ENCODE results near the gene ELL.
"Not testable (repeated sequence)": the region's sequence is repeated elsewhere in the genome, so short reads cannot be mapped to it uniquely, and the experiment has no call there.

ELL gene

DNA sequence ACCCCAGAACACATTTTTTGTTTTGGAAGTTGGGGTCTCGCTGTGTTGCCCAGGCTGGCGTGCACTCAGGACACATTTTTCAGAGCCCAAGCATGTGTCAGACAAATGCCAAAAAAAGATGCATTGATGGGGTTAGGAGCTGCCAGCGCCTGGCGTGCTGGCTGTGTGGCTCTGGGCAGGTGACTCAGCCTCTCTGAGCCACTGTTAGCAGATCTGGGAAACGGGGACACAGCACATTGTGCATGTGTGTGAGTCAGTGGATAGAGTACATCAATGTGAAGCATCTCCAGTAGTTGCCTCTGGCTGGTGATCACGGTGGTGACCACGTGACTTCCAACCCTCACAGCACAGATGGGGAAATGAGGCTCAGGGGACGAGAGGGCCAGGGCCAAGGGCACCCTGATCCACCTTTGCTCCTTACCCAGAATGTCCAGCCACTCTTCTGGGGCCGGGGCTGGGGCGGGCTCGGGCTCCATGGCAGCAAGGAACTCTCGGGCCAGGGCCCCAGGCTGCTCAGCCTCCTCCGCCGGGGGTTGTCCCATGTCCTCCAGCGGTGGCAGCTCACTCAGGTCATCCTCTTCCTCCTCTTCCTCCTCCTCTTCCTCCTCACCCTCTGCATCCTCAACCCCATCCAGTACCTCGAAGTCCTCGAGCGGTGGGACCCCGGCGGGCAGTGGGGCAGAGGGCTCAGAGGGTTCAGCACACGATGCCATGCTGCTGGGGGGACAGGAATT lies 19.6 kb upstream of the ELL start:
- no peaks in the 10 kb centered on the region for H3K27me3 ChIP-seq (ENCODE audit: insufficient read depth, poor library complexity, severe bottlenecking)
- TF ChIP-seq POLR2AphosphoS5 (IDR thresholded peaks at IDR 0.05; ENCODE audit: low read depth) (no peak), GABPA (IDR thresholded peaks at IDR 0.05; ENCODE audit: low read depth) (no peak), SPI1 (IDR thresholded peaks at IDR 0.05; ENCODE audit: borderline replicate concordance, low read depth) (no peak)
- TF ChIP-seq, protein P1, sequence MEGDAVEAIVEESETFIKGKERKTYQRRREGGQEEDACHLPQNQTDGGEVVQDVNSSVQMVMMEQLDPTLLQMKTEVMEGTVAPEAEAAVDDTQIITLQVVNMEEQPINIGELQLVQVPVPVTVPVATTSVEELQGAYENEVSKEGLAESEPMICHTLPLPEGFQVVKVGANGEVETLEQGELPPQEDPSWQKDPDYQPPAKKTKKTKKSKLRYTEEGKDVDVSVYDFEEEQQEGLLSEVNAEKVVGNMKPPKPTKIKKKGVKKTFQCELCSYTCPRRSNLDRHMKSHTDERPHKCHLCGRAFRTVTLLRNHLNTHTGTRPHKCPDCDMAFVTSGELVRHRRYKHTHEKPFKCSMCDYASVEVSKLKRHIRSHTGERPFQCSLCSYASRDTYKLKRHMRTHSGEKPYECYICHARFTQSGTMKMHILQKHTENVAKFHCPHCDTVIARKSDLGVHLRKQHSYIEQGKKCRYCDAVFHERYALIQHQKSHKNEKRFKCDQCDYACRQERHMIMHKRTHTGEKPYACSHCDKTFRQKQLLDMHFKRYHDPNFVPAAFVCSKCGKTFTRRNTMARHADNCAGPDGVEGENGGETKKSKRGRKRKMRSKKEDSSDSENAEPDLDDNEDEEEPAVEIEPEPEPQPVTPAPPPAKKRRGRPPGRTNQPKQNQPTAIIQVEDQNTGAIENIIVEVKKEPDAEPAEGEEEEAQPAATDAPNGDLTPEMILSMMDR (IDR thresholded peaks at IDR 0.05; ENCODE audit: insufficient read depth, low read length) = no peak
- TF ChIP-seq, protein P2, sequence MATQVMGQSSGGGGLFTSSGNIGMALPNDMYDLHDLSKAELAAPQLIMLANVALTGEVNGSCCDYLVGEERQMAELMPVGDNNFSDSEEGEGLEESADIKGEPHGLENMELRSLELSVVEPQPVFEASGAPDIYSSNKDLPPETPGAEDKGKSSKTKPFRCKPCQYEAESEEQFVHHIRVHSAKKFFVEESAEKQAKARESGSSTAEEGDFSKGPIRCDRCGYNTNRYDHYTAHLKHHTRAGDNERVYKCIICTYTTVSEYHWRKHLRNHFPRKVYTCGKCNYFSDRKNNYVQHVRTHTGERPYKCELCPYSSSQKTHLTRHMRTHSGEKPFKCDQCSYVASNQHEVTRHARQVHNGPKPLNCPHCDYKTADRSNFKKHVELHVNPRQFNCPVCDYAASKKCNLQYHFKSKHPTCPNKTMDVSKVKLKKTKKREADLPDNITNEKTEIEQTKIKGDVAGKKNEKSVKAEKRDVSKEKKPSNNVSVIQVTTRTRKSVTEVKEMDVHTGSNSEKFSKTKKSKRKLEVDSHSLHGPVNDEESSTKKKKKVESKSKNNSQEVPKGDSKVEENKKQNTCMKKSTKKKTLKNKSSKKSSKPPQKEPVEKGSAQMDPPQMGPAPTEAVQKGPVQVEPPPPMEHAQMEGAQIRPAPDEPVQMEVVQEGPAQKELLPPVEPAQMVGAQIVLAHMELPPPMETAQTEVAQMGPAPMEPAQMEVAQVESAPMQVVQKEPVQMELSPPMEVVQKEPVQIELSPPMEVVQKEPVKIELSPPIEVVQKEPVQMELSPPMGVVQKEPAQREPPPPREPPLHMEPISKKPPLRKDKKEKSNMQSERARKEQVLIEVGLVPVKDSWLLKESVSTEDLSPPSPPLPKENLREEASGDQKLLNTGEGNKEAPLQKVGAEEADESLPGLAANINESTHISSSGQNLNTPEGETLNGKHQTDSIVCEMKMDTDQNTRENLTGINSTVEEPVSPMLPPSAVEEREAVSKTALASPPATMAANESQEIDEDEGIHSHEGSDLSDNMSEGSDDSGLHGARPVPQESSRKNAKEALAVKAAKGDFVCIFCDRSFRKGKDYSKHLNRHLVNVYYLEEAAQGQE (IDR thresholded peaks at IDR 0.05; ENCODE audit: insufficient replicate concordance, low read depth) = no peak
- no peak for DNase-seq (ENCODE audit: low read depth in 1 of 2, low spot score in 1 of 2)
- H3K4me3 ChIP-seq (replicated peaks; ENCODE audit: insufficient read depth, low read length) = no peak overlapping the region
- H3K27ac ChIP-seq (replicated peaks) = no peak overlapping the region

DNA sequence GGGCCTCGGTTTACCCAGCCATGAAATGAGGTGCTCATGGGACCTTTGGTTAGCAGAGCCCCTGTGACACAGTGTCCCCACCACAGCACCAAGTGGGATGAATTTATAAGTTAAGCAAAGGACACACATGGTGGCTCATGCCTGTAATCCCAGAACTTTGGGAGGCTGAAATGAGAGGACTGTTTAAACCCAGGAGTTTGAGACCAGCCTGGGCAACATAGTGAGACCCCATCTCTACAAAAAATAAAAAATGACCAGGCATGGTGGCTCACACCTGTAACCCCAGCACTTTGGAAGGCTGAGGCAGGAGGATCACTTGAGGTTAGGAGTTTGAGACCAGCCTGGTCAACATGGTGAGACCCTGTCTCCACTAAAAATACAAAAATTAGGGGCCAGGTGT lies 18.3 kb upstream of the ELL start:
- not testable (repeated sequence) for DNase-seq (ENCODE audit: low read depth in 1 of 2, low spot score in 1 of 2); H3K4me3 ChIP-seq (replicated peaks; ENCODE audit: insufficient read depth, low read length); H3K27me3 ChIP-seq (ENCODE audit: insufficient read depth, poor library complexity, severe bottlenecking); H3K27ac ChIP-seq (replicated peaks)

DNA sequence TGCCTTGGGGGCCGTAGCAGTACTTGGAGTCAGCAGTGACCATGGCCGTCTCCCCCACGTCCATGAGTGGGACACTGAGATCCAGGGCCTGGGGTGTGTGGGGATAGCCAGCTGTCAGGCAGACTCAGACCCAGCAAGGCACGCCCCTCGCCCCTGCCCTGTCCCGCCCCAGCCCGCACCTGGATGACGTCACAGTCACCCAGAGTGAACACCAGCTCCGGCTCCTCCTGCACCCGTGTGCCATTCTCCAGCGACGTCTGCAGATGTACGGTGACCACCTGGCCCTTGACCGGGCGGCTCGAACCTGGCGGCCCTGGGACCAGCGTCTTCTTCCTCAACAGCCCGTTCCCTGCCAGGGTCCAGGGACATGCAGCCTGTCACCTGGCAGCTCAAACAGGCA lies 17.5 kb upstream of the ELL start:
- no peak for TF ChIP-seq SPI1 (IDR thresholded peaks at IDR 0.05; ENCODE audit: borderline replicate concordance, low read depth)
- TF ChIP-seq, protein P2 (IDR thresholded peaks at IDR 0.05; ENCODE audit: insufficient replicate concordance, low read depth) = no peak
- H3K4me3 ChIP-seq (replicated peaks; ENCODE audit: insufficient read depth, low read length) = no peak overlapping the region
- no peak overlapping the region for H3K27ac ChIP-seq (replicated peaks)
- H3K27me3 ChIP-seq (ENCODE audit: insufficient read depth, poor library complexity, severe bottlenecking) = no peaks in the 10 kb centered on the region
- no peak for DNase-seq (ENCODE audit: low read depth in 1 of 2, low spot score in 1 of 2)

DNA sequence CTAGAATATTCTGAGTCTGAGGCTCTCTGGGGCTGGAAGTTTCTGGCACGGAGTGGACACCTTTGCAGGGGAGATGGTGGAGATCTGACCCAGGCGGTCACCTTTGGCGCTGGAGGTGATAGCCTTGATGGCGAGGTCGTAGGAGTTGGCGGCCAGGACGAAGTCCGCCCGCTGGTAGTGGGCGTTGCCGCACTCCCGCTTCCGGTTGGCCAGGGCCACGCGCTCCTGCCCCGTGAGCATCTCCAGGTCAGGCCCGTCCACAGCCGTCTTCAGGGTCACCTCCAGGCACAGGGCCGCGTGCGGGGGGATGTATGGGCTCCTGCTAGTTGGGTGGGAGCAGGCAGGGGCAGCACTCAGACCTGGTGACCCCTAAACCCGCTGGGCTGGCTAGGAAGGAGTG lies 16.2 kb upstream of the ELL start:
- no peak overlapping the region for H3K4me3 ChIP-seq (replicated peaks; ENCODE audit: insufficient read depth, low read length)
- no peak for DNase-seq (ENCODE audit: low read depth in 1 of 2, low spot score in 1 of 2)

More for the DNA sequence above, 16.2 kb upstream of the ELL start:
- TF ChIP-seq, protein P1 (IDR thresholded peaks at IDR 0.05; ENCODE audit: insufficient read depth, low read length) = no peak
- TF ChIP-seq POLR2AphosphoS5 (IDR thresholded peaks at IDR 0.05; ENCODE audit: low read depth) (no peak), SPI1 (IDR thresholded peaks at IDR 0.05; ENCODE audit: borderline replicate concordance, low read depth) (no peak), GABPA (IDR thresholded peaks at IDR 0.05; ENCODE audit: low read depth) (no peak)
- TF ChIP-seq, protein P2 (IDR thresholded peaks at IDR 0.05; ENCODE audit: insufficient replicate concordance, low read depth) = no peak
- no peak overlapping the region for H3K27ac ChIP-seq (replicated peaks)
- no peaks in the 10 kb centered on the region for H3K27me3 ChIP-seq (ENCODE audit: insufficient read depth, poor library complexity, severe bottlenecking)

All from HL-60 (cell line).